A172 (cell line): Measurements from ENCODE around the gene C2orf81. TPM values are rescaled to one million over a fixed set of nuclear protein-coding genes. Genes with fewer than 3 reads are reported as not detected.
"Not testable (repeated sequence)": the region's sequence is repeated elsewhere in the genome, so short reads cannot be mapped to it uniquely, and the experiment has no call there.

Experiments
- DNase-seq: peaks from one replicate; pipeline ENCODE4 v3.0.0-alpha.2; 2015; ENCODE audit warnings: low spot score
- total RNA-seq: library from RNA; depleted of rRNA; stranded (reverse); fragments of >200 nt; shearing (Covaris generic); gene quantifications from 2 replicates; pipeline ENCODE4 v1.2.3, GENCODE V29; 2014; rRNA removed

The C2orf81 gene
- 2.3 and 3.5 TPM in 2 replicates for total RNA-seq

DNA sequence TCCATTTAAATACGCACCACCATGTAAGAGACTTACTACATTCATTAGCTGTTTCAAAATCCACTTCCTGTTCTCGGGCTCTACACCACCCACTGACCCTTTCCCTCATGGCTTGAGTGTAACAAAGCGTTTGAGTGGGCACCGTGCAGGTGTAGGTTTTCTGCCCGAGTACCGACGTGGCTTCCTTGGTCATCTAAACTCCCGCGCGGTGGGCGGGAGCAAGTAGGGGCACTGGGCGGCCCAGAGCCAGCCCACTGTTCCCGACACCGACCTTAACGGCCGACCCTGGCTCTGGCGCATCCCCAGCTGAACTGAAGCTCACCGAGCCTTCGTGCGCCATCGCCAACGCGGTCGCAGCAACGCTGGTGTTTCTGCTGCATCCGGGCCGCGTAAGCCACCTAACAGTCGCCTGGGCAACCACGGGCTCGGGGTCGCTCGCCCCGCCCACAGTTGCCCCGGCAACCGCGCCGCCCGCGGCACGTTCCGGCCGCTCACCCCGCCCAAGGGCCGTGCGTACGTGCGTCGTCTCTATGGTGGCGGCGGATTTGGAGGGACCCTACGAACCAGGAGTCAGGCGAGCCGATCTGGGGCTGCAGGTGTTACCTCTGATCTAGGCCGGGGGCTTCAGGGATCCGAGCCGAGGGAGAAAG is at the start of gene C2orf81, which contains the start of gene WDR54:
TSS of gene C2orf81 (minus strand) at position 399 of the 650 bp plus-strand sequence. CDS start at position 340, 59 bp downstream.
TSS of gene WDR54 (plus strand) at position 510 of the 650 bp plus-strand sequence. CDS start 424 bp downstream, outside the sequence.
- peak; percentile 85 for DNase-seq

GRCh38 chr2:74470742-74471141 is 49.3 kb upstream of the C2orf81 start:
- not testable (repeated sequence) for DNase-seq

GRCh38 chr2:74464406-74464805 is 43.0 kb upstream of the C2orf81 start:
- no peak for DNase-seq

- DNase-seq, result no peak
Measured at GRCh38 chr2:74462786-74463105, 41.3 kb upstream of the C2orf81 start.

GRCh38 chr2:74462054-74462785 is 40.8 kb upstream of the C2orf81 start:
- DNase-seq, result no peak

DNA sequence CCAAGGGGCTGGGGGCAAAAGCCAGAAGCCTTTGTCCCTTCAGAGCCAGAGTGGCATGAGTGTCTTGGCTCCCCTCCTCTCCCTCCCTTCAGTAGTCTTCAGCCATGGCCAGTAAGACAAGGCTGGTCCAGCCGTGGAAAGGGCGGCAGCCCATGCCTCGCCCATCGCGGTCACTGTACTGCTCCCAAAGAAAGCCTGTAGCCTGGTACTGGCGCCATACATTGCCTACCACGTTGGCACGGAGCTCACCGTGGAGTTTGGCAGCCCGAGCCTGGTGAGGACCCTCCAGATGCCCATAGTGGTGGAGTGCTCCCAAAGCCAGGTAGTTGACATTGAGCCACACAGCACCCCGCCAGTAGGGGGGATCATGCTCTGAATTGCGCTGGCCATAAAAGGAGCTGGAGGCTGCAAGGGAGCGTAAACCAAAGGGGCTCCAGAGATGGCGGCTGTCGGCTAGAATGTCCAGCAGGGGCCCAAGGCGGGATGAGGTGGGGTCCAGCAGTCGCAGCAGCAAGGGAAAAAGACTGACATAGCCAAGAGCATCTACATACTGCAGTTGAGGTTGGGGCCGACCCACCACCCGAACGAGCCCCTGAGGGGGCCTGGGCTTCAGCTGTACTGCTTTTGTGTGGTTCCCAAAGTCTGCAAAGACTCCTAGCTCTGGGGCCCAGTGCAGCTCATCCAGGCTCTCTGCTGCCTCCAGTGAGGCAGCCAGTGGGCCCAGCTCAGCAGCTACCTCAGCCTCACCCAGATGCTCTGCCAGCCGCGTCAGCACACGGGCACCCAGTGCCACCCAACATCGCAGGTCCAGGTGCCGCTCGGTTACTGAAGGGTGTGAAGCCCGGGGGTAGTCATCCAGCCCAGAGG is 40.0 kb upstream of the C2orf81 start:
- no peak for DNase-seq

- not testable (repeated sequence) for DNase-seq
Measured at GRCh38 chr2:74460187-74460586, 38.8 kb upstream of the C2orf81 start.

DNA sequence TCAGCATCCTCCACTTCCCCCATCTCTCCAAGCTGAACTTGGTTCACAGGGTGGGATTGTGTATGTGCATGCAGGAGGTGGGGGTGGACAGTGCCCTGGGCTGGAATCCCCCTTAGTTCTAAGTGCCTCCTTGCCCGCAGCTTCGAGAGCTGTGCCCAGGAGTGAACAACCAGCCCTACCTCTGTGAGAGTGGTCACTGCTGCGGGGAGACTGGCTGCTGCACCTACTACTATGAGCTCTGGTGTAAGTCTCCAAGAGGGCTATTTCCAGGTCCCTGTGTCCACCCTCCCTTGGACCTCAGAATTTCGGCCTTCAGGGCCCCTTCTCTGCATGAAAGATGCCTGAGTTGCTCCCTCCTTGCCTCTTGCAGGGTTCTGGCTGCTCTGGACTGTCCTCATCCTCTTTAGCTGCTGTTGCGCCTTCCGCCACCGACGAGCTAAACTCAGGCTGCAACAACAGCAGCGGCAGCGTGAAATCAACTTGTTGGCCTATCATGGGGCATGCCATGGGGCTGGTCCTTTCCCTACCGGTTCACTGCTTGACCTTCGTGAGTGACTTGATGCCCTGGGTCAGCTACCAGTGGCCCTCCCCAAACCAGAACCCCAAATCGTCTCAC is 38.2 kb upstream of the C2orf81 start:
- not testable (repeated sequence) for DNase-seq

DNA sequence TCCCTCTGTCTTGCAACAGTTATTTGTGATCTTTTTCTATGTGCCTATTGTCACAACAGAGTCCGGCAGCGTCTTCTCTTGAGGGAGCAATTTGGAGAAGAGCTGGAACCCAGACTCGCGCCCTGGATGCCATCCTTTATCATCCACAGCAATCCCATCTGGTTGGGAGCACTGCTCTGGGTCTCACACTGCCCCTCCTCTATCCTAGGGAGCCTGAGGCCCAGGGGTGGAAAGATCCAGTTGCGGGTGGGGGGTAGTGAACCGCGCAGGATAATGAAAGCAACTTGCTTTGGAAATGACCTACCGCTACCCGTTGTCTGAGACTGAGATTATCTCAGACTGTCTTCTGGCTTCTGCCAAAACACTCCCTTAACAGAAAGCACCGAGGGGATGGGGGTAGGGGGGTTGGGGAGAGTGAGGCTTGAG is 37.5 kb upstream of the C2orf81 start:
- no peak for DNase-seq

GRCh38 chr2:74458132-74458937 is 36.9 kb upstream of the C2orf81 start, which contains the start of gene WBP1:
TSS of gene WBP1 (plus strand) at chr2:74458438. CDS start at chr2:74458603, 165 bp downstream.
- peak; percentile 100 for DNase-seq

GRCh38 chr2:74457549-74458131 is 36.2 kb upstream of the C2orf81 start:
- no peak for DNase-seq

DNA sequence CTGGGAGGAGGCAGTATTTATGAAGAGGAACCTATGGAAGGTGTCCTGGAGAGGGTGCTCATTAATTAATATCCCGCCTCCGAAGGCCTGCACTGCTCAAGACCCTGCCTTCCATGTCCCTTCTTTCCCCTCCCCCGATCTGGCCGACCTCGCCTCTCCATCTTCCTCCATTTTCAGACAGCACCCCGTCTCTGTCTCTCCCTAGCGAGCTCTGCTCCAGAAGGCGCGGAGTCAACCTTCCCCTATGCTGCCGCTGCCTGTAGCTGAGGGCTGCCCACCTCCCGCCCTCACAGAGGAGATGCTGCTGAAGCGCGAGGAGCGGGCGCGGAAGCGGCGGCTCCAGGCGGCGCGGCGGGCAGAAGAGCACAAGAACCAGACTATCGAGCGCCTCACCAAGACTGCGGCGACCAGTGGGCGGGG is 35.7 kb upstream of the C2orf81 start:
- DNase-seq, result no peak

GRCh38 chr2:74454654-74455511 is 33.5 kb upstream of the C2orf81 start, which contains the start of gene INO80B:
TSS of gene INO80B (plus strand) at chr2:74455087. CDS start at chr2:74455117, 30 bp downstream.
- DNase-seq, result peak; percentile 96

DNA sequence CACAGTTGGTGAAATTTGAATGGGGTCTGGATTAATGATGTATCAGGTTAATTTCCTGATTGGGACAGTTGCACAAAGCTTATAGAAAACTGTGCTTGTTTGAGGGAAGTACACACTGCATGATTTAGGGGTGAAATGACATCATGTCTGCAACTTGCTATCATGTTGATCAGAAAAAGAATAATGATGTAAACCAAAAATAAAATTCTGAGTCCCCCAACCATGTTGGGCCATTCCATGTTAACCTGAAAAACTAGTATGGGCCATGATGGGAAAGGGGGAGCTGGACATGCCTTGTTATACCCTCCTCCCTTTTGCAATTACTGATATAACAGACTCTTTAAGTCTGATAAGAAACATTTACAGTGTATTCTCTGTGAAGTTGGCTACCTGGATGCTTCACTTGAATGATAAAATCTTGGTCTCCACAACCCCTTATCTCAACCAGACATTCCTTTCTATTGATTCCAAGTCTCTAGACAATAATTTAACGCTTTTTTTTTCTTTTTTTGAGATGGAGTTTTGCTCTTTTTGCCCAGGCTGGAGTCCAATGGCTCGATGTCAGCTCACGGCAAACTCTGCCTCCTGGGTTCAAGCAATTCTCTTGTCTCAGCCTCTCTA is 29.3 kb upstream of the C2orf81 start:
- DNase-seq, result no peak

- DNase-seq, result no peak
Measured at GRCh38 chr2:74448771-74449170, 27.4 kb upstream of the C2orf81 start.

DNA sequence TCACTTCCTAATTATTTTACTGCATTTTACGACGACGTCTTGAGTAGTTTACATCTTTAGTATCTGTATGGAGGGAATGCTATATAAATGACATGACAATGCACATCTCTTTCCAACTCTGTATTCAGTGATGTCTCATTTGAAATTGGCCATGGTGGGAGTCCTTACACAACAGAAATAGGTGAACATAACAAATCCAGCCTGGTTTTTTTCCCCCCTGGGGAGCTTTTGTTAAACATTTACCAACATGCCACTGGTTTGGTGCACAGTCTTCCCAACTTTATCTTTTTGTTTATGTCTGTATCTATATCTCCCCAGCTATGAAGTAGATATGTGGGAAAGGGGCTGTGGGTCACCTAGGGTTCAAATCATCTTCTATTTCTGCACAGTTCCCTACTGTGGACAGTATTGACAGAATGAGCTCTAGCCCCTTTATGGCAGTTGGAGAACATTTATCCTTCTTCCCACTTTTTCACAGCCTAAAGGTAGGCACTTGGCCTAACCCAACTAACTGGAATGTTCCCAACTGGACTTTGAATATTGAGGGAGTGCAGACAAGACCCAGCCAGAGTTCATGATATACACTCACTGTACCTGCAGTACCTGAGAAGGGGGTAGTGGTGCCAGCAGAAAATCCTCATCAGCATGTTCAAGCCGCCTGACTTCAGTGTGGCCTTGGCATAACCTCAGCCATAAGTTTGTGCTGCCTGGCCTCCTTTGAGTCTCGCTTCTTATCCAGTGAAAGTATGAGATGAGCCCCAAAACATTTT is 26.0 kb upstream of the C2orf81 start:
- no peak for DNase-seq

GRCh38 chr2:74444498-74445318 is 23.3 kb upstream of the C2orf81 start:
- no peak for DNase-seq
